ENCODE results near the gene ITGA3. TPM values are rescaled to one million over a fixed set of nuclear protein-coding genes. Genes with fewer than 3 reads are reported as not detected.

The ITGA3 gene
- polyA plus RNA-seq, 1 experiment = 184 TPM

- POLR2A ChIA-PET = no interaction called here
- CTCF ChIA-PET = interaction anchor here (0.9 to 6.6 kb wide), 7 partner anchors 10 to 86 kb away, joined by 3 to 40 read pairs (median 7); no protein-coding TSS in a partner anchor
These were observed 7.8 kb downstream of the ITGA3 start for GRCh38 chr17:50063561-50064252.

DNA sequence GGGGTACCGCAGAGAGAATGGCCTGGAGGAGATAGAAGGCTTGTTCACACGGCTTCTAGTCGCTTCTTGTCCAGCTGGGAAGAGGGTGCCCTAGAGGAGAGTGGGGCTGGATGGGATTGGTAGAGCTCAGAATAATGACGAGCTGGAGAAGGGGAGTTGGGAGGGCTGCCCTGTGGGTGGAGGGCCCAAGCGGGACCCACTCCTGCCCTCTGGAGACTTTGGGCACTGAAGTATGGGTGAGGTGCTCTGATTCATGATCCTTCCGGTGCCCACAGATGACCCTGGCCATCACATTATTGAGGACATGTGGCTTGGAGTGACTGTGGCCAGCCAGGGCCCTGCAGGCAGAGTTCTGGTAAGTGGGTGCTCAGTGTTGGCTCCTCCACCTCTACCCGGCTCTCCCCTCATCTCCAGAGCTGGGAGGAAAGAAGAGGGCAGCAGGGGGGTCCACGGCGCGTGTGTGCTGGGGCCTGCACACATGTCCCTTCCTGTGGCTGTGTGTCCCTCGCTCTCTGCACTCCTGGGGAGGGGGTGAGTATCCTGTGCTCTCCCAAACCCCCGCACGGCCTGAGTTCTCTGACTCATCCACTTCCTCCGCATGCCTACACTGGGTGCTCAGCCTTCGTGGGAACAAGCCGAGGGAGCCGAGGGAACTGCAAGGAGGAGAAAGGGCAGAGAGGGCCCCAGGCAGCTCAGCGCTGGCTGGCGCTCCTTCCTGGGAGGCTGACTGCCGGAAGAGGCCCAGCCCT, 8.5 kb downstream of the ITGA3 start:
- POLR2A ChIA-PET = no interaction called here
- Histone ChIP-seq H3K4me3 (ENCODE audit: low read depth, low read length) (no peak overlapping the region), H3K27me3 (ENCODE audit: control insufficient read depth, insufficient read depth, low read length) (no peaks in the 10 kb centered on the region), H3K36me3 (ENCODE audit: control insufficient read depth, insufficient read depth, low read length) (peaks cover 7% of the 10 kb centered on the region)
- DNase-seq (ENCODE audit: low read depth) = peak; percentile 86
- CTCF ChIA-PET = interaction anchor here (0.9 to 6.6 kb wide), 9 partner anchors 8 to 87 kb away, joined by 3 to 40 read pairs (median 7); partner anchors contain the start of gene ITGA3
- no peak for TF ChIP-seq CTCF (IDR thresholded peaks at IDR 0.05; ENCODE audit: insufficient read depth, low read depth, low read length)

More at GRCh38 chr17:50063561-50064252, 7.8 kb downstream of the ITGA3 start:
- Histone ChIP-seq H3K36me3 (ENCODE audit: control insufficient read depth, insufficient read depth, low read length) (peaks cover 6% of the 10 kb centered on the region), H3K27me3 (ENCODE audit: control insufficient read depth, insufficient read depth, low read length) (no peaks in the 10 kb centered on the region), H3K4me3 (ENCODE audit: low read depth, low read length) (no peak overlapping the region)
- no peak for DNase-seq (ENCODE audit: low read depth)
- TF ChIP-seq CTCF (IDR thresholded peaks at IDR 0.05; ENCODE audit: insufficient read depth, low read depth, low read length) = no peak

DNA sequence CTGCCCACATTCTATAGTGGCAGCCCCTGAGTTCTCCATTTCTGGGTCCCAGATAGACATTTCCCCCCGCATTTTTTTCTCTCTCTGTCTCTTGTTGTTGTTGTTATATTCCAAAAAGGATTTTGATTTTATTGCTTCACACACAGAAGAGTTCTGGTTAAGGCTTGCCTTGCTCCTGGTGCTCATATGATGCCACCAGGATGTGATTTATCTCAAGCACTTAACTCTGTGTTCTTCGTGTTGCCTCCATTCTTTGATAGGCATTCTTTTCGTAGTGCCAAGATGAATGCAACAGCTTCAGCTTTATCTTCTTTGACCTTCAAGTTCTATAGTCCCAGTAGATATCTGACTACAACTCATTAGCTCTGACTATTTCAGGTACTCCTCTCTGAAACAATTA, 9.1 kb downstream of the ITGA3 start:
- POLR2A ChIA-PET = no interaction called here
- CTCF ChIA-PET = interaction anchor here (1.1 to 6.6 kb wide), 8 partner anchors 8 to 38 kb away, joined by 4 to 40 read pairs (median 7); partner anchors contain the start of gene ITGA3
- DNase-seq (ENCODE audit: low read depth) = no peak
- H3K27me3 ChIP-seq (ENCODE audit: control insufficient read depth, insufficient read depth, low read length) = no peaks in the 10 kb centered on the region
- H3K36me3 ChIP-seq (ENCODE audit: control insufficient read depth, insufficient read depth, low read length) = peaks cover 12% of the 10 kb centered on the region
- H3K4me3 ChIP-seq (ENCODE audit: low read depth, low read length) = no peak overlapping the region
- no peak for TF ChIP-seq CTCF (IDR thresholded peaks at IDR 0.05; ENCODE audit: insufficient read depth, low read depth, low read length)

DNA sequence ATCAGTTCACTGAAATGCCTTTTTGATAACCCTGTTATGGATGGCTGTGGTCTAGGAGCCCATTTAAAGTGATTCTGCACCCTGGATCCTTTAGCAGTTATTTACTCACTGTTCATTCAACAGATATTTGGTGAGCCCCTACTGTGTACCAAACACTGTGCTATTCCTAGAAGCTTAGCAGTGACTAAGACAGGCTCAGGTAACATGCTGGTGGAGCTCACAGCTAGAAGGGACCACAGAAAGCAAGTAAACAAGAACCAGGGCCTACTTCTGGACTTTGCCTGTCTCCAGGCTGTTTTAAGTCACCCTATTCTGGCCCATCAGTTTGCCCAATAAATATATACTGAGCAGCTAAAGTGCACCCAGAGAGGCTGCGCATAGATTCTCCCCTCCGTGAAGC, 11.1 kb downstream of the ITGA3 start:
- DNase-seq (ENCODE audit: low read depth) = no peak
- Histone ChIP-seq H3K36me3 (ENCODE audit: control insufficient read depth, insufficient read depth, low read length) (peaks cover 26% of the 10 kb centered on the region), H3K27me3 (ENCODE audit: control insufficient read depth, insufficient read depth, low read length) (no peaks in the 10 kb centered on the region), H3K4me3 (ENCODE audit: low read depth, low read length) (no peak overlapping the region)
- TF ChIP-seq CTCF (IDR thresholded peaks at IDR 0.05; ENCODE audit: insufficient read depth, low read depth, low read length) = no peak
- ChIA-PET CTCF (interaction anchor here (0.6 to 5.7 kb wide), 9 partner anchors 9 to 129 kb away, joined by 3 to 37 read pairs (median 5); no protein-coding TSS in a partner anchor), POLR2A (no interaction called here)

- TF ChIP-seq CTCF (IDR thresholded peaks at IDR 0.05; ENCODE audit: insufficient read depth, low read depth, low read length) = no peak
- Histone ChIP-seq H3K4me3 (ENCODE audit: low read depth, low read length) (no peak overlapping the region), H3K36me3 (ENCODE audit: control insufficient read depth, insufficient read depth, low read length) (peaks cover 33% of the 10 kb centered on the region), H3K27me3 (ENCODE audit: control insufficient read depth, insufficient read depth, low read length) (no peaks in the 10 kb centered on the region)
- ChIA-PET POLR2A (no interaction called here), CTCF (interaction anchor here (1.4 to 5.7 kb wide), 6 partner anchors 10 to 41 kb away, joined by 5 to 37 read pairs (median 9); no protein-coding TSS in a partner anchor)
- no peak for DNase-seq (ENCODE audit: low read depth)
These were observed 12.1 kb downstream of the ITGA3 start for GRCh38 chr17:50067996-50068395.
